GM12878 (cell line): ENCODE measurements around the gene MFSD11.

Experiments used
- CREB1 ChIP-seq: IDR thresholded peaks from 2 replicates; pipeline ENCODE4 v1.6.1; 2012; ENCODE audit warnings: low read depth, mild to moderate bottlenecking, inconsistent platforms
- EP300 ChIP-seq, 2 experiments: fragments of 150-350 bp in 1 of 2; IDR thresholded peaks; 2 replicates each; pipeline ENCODE4 v1.6.1; 2011 to 2012; ENCODE audit warnings: low read depth in 2 of 2, low read length in 2 of 2, borderline replicate concordance in 1 of 2, improper control_type of control experiment in 1 of 2, inconsistent platforms in 1 of 2; ENCODE audit not compliant: control insufficient read depth in 1 of 2
- POLR2AphosphoS5 ChIP-seq: IDR thresholded peaks from 2 replicates; pipeline ENCODE4 v1.6.1; 2011; ENCODE audit warnings: mild to moderate bottlenecking, low read length, inconsistent platforms
- SMARCA5 ChIP-seq: fragments of 450-650 bp; IDR thresholded peaks from 2 replicates; pipeline ENCODE4 v1.6.1; 2017; ENCODE audit warnings: mild to moderate bottlenecking
- ZBTB33 ChIP-seq: fragments of 450-650 bp; IDR thresholded peaks from 2 replicates; pipeline ENCODE4 v1.6.1; 2017; ENCODE audit warnings: mild to moderate bottlenecking
- TF ChIP-seq, protein P1 (sequence below), 3 experiments: IDR thresholded peaks in 2 of 3; conservative IDR thresholded peaks in 1 of 3; 2 replicates each; pipeline ENCODE4 v1.5.1; 2011; ENCODE audit warnings: low read depth in 3 of 3, low read length in 3 of 3, mild to moderate bottlenecking in 3 of 3, control low read depth in 2 of 3, moderate library complexity in 2 of 3, inconsistent platforms in 1 of 3, mixed read lengths in 1 of 3; ENCODE audit not compliant: control insufficient read depth in 2 of 3, insufficient read depth in 1 of 3; ENCODE audit errors: extremely low read depth in 1 of 3
- TF ChIP-seq, protein P2 (sequence below): IDR thresholded peaks from 2 replicates; pipeline ENCODE4 v1.6.1; 2012; ENCODE audit warnings: low read depth, low read length, improper control_type of control experiment

DNA sequence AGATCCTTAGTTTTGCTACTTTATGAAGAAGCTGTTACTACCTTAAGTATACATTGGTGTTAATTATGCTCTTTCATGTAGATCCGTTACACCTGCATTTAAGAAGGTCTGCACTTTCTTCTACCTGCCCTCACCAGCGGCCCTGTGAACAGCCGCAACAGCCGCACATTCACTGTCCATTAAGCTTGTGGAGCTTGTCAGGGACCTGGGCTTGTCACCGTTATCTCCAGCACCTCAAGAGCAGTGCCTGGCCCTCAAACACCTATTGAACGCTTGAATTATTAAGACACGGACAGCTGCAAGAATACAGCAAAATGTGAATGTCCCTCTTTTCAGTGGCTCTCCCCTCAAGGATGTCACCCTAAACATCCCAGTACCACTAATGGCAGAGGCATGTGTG, 24.2 kb upstream of the MFSD11 start:
- TF ChIP-seq, protein P1, sequence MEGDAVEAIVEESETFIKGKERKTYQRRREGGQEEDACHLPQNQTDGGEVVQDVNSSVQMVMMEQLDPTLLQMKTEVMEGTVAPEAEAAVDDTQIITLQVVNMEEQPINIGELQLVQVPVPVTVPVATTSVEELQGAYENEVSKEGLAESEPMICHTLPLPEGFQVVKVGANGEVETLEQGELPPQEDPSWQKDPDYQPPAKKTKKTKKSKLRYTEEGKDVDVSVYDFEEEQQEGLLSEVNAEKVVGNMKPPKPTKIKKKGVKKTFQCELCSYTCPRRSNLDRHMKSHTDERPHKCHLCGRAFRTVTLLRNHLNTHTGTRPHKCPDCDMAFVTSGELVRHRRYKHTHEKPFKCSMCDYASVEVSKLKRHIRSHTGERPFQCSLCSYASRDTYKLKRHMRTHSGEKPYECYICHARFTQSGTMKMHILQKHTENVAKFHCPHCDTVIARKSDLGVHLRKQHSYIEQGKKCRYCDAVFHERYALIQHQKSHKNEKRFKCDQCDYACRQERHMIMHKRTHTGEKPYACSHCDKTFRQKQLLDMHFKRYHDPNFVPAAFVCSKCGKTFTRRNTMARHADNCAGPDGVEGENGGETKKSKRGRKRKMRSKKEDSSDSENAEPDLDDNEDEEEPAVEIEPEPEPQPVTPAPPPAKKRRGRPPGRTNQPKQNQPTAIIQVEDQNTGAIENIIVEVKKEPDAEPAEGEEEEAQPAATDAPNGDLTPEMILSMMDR (IDR thresholded peaks at IDR 0.05 in 2 of 3, conservative IDR thresholded peaks at IDR 0.05 in 1 of 3; ENCODE audit: control insufficient read depth in 2 of 3, extremely low read depth in 1 of 3, insufficient read depth in 1 of 3, low read depth in 3 of 3, low read length in 3 of 3), result no peak
- TF ChIP-seq, protein P2, sequence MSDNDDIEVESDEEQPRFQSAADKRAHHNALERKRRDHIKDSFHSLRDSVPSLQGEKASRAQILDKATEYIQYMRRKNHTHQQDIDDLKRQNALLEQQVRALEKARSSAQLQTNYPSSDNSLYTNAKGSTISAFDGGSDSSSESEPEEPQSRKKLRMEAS, result no peak
- TF ChIP-seq EP300 (IDR thresholded peaks at IDR 0.05; ENCODE audit: borderline replicate concordance in 1 of 2, control insufficient read depth in 1 of 2, low read depth in 2 of 2, low read length in 2 of 2), result no peak
- no peak for TF ChIP-seq SMARCA5
- no peak for TF ChIP-seq CREB1
- TF ChIP-seq POLR2AphosphoS5, result no peak
- TF ChIP-seq ZBTB33, result no peak
